RKO (cell line): ENCODE results near the gene DPP10.
A peak's percentile ranks its signal among the peaks of the same experiment; 100 is the strongest.

Experiments
- DNase-seq: peaks from one replicate; pipeline ENCODE4 v3.0.0-alpha.2; 2016; ENCODE audit warnings: low spot score

The DPP10 gene

DNA sequence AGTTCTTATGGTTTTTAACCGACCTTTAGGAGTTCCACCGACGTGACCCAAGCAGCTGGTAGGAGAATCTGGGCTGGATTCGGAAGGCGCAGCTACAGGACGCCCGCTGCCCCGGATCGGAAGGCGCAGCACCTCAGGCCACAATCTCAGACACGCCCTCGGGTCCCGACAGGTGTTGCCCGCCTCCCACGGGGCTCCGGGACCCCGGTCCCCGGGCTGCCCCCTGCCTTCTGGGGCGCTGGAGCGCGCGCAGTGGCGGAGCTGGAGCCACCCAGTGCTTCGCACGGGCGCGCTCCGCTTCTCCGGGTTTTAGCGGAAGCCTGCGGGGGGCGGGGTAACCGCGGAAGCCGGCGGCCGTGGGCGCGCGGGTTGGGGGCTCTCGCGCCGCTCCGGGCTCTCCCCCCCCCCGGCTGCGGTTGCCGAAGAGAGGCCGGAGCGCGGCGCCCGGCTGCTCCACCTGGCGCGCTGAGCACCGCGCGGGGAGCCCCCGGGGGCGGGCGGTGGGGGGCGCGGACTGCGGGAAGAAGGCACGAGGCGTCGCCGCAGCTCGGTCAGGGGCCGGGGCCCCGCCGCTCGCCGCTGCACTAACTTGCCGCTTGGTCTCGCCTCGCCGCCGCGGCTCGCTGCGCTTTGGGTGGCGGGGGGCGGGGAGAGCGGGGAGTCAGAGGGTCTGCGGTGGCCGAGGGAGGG, 718.8 kb downstream of the DPP10 start:
- no peak for DNase-seq

DNA sequence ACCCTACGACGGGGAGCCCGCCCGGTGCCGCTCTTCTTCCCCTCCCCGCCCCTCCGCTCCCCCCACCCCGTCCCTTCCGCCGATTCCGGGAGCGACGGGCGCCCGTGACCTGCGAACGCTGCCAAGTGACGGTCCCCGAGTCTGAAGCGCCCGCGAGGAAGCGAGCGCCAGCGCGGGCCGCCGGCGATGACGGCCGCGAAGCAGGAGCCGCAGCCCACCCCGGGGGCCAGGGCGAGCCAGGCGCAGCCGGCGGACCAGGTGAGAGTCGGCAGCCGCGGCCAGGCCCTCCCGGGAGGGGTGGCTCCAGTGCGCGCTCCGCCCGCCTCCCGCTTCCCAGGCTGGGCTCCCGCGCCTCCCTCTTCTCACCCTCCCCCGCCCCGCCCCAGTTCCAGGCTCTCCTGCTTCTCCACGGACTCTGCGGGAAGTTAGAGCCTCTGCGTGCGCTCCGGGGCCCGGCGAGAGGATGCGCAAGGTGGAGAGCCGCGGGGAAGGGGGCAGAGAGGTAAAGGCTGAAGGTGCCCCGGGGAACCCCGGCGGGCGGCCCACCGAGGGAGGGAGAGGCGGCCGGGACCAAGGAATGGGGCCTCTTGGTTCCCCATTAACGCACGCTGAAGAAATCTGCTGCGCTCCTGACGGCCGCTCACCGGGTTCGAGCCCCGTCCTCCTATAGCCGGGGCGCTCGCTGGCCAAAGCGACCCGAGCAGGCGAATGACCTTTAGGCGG, 719.5 kb downstream of the DPP10 start:
- DNase-seq = no peak

DNA sequence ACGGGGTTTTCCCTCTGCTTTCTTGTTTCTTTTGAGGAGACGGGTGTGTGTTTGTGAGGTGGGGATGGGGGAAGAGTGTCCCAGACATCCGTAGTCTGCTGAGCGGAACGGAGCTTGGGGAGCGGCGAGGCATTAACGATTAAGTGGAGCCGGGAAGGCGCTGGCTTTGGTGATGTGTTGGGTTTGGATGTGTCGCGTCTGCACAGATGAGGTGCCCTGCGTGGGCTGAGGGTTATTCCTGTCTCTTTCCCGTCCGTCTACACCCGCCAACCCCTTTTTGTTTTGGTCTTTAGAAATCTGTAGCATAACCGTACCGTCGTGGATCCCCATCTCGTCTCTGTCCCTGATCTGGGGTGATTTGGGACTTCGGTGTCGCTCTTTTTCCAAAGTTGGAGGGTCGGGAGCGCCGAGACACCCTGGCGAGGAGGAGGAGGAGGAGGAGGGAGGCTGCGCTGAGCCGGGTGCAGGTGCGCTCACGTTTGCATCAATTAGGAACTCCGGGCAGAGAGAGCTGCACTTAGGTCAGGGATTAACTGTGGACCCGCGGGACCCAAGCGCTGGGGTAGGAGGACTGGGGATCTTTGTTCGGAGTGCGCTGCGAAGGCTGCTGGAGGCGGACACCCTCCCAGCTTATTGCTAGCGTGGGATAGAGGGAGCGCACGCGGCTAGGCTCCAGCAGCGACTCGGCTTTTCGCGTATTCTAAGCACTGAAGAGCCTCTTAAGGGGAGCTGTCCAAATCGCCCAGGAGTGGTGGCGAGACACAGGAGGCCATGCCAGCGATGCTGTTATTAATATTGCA, 720.3 kb downstream of the DPP10 start:
- no peak for DNase-seq

DNA sequence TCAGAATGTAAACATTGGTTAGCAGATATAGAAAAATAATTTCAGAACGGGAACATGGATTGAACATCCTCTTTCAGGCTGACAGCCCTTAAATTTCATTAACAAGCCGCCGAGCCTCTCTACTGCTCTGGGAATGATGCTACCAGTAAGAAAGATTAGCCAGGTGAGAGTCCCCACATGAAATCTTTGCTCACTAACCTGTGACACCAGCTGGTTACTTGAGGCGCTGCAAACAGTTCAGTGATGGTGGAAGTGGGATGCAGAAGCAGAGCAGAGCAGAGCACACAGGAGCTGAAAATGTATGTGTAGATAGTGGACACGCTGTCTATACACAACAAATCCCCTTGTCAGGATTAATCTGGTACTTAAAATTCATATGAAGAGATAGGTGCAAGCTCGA, 721.1 kb downstream of the DPP10 start:
- no peak for DNase-seq

DNA sequence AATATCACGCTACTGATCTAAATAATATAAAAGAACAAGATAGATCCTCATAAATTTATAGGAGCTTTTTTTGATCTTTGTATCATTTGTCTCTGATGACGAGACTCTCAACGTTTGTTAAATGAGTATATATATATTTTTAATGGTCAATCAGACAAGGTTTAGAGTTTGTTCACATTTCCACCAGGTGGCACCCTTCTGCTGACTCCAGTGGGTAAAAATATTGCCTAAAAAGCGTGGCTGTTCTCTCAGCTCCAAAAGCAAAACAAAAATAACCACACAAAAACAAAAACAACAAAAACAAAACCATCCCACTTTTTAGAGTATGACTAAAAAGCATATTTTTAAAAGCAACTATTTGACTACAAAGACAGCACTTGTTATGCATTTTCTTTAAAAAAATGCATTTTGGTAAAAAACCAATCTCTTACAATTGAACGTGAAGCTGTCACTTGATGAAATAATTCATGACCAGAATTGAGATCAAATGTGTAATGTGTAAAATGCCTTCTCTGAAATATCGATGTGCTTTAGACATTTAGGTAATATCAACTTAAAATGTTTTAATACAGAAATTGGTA, 723.2 kb downstream of the DPP10 start:
- peak; percentile 67 for DNase-seq

DNA sequence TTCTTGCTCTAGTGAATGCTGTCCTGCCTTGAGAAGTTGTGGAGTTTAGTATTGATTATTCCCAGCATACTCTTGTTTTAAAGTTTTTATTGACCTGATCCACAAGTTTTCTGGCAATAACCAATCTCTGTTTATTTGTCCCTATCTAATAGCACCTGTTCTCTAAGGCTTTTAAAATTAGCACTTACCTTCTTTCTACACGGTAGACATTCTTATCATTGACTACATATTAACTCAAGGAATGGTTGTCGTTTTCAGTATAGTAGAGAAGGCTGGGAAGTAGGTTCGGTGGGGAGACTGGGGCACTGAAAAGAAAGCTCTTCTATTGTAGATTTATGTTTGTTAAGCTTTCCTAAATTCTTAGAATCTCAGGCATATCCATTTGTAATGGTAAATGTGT, 726.0 kb downstream of the DPP10 start:
- no peak for DNase-seq

DNA sequence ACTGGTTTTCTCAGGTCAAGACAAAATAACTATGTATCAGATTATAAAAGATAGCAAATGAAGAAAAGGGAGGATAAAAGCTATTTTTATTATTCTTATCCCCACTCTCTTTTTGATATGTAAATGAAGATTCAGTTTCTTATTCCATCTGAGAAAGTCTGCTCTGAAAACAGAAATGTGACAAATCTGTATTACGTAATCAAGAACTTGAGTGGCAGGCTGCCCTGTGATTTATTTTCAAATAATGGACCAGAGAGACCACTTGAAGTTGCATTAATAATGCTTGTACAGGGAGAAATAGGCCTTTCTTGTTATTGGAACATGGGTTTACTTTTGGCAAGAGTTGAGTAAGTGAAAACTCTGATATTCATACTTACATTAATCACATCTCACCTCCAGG, 727.4 kb downstream of the DPP10 start:
- no peak for DNase-seq

DNA sequence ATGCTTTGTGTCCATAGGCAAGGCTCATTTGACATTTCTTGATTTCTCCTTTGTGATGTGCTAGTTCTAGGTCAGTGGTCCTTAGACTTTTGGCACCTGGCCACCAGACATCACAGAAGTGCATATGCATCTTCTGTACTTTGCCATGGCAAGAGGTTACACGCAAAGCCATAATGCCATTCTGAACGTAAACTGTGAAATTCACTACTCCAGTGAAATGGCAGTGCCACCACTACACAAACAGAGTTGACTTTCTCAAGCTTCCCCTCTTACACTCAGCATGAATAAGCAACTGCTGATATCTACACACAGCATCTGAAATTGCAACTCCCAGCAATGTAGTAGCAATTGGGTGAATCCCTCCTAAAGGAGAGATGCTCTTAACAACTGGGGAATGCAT, 729.3 kb downstream of the DPP10 start:
- no peak for DNase-seq

DNA sequence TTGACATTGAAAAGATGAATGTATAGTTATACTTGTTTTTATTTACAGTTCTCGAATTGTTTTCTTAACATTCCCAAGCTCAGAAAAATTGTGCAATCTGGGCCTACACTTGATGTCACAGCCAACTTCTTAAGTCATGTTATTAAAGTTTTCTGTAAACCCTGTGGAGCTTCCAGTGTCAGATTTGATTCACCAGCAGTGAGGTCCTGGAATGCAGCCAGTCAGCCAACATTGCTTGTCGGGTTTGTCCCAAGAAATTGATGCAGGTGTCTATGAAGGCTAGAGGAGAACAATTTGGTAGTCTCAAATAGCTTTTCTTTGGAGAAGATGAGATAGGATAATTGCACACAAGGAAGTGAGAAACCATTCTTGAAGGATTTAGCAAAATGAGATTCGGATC, 732.2 kb downstream of the DPP10 start:
- no peak for DNase-seq

DNA sequence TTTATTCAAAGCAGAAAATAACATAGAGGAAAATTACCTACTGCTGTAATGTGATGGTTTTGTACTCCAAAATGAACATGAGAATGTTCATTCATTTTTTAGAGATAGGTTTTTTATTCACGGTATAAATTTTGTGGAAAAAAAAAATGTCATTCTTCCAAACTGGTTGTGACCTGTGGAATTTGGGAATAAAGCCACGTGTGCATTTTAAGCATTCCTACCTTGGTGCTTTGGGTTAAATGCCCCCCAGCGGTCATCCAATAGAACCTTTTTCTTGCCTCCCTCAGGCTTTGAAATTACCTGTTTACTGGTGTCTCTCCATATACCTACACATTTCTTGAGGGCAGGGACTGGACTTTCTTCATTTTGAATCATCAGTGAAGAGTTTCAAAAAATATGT, 740.7 kb downstream of the DPP10 start:
- no peak for DNase-seq

DNA sequence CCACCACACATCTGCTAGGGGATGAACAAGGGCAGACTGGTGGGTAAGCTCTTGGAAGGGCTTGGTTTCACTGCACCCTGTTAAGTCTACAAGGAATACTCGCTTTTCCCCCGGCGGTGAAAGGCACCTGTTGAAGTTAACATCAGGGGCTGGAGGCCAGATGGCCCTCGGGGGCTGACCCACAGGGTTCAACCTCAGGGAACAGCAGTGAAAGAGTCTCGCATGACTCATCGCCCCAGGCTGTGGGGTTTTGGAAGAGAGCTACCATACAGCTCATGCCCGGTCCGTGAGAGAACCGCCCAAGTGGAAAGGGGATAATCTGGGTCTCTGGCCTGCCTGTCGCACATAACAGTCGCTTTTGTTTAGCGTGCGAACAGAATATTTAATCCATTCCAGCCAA, 748.0 kb downstream of the DPP10 start:
- DNase-seq = no peak

DNA sequence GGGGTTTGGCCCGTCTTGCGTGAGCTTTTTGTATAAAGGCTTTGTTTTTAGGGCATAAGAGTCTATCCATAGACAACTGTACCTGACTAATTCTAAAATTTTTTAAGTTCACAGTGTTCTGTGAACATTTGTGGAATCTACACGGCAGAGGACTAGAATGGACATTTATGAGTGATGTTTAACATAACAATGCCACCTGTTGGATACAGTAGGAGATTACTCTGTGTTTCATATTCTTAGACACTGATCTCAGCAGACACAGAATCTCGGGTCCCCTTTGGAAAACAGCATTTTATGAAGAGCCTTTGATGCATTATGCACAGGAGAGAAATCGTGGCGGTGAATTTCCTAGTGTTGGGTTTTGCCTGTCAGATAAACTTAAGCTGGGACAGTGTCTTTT, 752.2 kb downstream of the DPP10 start:
- DNase-seq = peak; percentile 24

DNA sequence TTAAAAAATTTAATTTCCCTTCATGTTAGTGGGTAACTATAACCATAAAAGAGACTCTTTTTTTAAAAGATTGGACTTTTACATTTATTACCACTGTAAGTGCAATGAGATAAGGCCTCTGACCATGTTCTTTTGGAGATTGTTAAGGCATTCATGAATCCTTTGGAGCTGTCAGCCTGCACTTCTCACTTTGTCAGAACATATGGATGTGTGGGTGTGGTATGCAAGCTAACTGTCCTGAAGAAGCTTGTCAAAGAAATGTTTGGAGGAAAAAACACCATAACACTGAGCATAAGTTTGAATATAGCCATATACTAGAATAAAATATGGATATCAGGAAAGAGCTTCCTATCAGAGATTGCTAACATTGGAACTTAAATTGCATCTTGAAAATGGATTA, 754.1 kb downstream of the DPP10 start:
- no peak for DNase-seq

DNA sequence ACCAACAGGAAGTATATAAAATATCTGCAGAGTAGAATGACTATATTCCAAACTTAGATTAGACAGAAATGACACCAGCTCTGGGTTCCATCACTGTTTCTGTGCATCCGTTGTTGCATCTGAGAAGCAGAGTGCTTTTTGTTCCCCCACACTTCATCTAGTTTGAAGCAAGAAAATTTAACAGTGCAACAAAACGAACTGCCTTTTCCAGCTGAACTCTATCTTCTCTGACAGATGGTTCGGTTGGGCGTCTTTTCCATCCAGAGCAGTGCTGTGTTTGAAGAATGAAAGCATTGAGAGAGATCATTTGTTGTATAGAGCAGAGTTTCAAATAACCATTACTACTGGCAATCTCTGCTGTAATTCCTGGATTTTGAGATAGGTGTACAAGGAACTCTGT, 757.5 kb downstream of the DPP10 start:
- DNase-seq = no peak

DNA sequence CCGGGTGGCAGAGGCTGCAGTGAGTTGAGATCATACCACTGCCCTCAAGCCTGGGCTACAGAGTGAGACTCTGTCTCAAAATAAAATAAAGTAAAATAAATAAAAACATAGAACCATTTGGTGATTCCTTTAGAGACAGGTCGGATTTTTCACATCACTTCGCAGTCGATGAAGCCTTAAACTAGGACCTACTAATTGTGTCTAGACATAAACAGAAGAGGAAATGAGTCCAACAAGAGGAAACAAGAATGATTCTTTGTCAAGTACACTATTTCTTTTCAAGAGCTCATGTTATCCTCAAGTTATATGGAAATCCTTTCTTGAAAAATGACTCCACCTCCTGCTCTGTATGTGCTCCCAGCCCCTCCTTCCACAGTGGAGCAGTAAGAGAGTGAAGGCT, 758.9 kb downstream of the DPP10 start:
- DNase-seq = no peak

DNA sequence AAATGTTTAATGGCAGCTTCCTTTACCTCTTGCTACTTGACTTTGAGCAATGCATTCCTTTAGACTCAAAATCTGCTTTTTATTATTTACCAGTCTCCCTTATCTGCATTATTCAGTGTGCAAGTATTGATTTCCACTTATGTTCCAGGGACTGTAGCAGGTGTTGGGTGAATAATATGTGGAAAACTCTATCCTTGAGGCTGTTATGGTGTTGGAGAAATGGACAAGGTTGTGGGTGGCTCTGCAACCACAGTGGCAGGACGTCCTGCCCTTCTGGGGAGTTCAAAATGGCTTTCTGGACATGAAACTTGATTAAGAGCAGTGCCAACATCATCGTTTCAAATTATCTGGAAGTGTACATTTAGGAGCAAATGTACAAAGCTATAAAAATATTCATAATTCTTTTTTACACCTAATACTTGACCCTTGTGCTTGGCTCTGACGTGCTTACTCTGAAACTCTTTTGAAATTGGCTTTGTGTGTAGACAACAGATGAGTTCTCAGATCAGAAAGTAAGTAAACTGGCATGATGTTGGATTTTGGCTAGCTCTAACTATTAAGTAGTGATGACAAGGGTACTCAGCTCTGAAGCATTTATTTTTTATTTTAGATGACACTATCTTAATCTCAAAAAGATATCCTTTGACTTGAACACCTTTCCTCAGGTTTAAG, 766.2 kb downstream of the DPP10 start:
- no peak for DNase-seq

DNA sequence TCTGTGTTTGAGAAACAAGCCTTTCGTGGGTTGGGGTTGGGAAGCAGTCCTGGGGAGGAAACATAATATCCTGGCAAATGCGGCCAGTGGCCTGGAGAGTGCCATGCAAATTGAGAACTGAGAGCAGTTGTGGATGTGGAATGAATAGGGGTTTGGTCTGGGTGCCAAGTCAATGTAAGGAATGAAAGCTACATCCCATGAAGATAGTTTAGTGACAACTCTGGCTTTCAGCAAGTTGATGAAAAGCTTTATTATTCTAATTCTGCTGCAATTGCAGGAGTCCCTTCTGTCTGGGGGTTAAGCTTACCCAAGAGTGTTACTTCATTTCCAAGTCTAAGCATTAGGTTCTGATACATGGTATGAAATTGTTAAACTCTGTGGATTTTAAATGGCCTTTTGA, 771.6 kb downstream of the DPP10 start:
- no peak for DNase-seq

DNA sequence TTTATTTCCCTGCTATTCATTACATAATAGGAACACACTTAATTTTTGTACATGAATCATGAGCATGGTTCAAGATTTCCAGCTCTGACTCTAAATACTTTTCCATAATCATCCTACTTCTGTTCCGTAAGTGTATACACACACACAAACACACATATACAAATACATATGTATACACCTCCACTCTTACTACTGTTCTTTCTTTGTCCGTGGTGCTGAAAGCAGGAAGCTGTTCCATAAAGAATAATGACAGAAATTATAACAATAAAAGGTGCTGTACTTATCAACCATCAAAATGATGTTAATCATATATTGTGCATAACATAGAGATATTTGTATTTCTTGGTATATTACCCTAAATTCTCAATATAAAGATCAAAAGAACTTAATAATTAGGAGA, 776.9 kb downstream of the DPP10 start:
- no peak for DNase-seq

DNA sequence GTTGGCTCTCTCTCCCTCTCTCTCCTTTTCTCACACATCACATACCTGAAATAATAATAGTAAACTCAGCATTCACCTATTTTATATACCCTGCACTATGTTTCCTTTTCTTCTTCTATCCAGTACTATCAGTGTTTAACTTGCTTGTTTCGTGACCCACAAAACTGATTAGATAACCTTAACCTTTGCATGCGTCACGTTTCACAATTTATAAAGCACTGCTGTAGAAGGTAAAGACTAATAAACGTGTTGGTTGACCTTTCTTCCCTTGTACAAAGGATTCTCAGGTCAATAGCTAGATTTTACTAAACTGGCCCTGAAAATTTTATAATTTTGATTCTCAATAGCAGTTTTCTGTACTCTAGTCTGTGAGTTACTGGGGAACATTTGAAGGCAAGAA, 791.7 kb downstream of the DPP10 start:
- DNase-seq = no peak

DNA sequence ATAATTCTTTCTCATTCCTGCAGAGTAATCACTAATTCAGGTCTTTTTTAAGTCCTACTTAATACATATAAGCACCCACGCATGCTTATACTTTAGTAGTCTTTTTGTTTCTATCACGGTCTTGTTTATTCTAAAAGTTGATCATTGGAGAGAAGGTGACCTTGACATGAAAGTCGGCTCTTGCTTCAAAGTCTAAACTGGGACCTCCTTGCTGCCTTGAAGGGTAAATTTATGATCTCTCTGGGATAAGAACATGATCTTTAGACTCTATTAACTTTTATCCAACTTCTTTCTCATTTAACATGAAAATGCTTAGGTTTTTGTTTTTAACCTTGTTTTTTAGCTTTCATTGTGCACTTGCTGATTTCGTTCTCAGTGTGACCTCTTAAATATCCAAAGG, 792.3 kb downstream of the DPP10 start:
- DNase-seq = no peak

DNA sequence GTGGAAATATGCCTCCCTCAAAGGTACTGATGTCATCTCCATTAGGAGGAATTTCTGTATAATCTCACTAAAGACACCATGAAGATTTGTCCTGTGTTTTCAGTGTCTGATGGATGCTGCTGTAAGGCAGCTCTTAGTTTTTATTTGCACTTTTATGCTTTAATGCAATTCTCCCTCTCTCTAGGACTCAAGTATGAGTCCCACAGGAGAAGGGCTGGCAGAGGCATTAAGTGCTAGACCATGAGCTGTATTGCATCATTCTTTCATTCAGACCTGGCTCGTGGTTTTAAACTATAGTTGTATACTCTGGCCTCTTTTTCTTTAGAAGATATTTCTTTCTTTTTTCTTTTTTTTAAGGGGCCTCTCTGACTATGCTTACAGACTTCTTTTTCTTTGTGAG, 805.6 kb downstream of the DPP10 start:
- DNase-seq = no peak

DNA sequence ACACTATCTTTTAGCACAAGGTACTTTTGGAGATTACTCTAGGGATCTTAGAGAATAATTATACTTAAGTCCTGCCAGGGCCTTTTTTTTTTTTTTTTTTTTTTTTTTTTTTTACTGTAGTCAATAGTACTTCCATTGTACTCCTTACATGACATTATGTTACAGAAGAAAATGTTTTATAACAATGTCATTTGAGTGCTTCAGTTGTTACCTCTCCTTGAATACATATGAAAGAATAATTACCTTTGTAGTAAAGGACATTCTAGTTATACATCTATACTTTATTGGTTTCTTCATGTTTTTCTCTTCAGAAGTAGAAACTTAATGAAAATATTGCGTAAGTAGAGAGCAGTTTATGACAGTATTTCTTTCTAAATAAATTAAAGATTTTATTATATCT, 834.9 kb downstream of the DPP10 start:
- no peak for DNase-seq
